ENCODE data around the gene KRT27. TPM values are rescaled to one million over a fixed set of nuclear protein-coding genes. Genes with fewer than 3 reads are reported as not detected.
A peak's percentile ranks its signal among the peaks of the same experiment; 100 is the strongest.

KRT27 gene
- total RNA-seq, 1 donor from 2014 or later = not detected

DNA sequence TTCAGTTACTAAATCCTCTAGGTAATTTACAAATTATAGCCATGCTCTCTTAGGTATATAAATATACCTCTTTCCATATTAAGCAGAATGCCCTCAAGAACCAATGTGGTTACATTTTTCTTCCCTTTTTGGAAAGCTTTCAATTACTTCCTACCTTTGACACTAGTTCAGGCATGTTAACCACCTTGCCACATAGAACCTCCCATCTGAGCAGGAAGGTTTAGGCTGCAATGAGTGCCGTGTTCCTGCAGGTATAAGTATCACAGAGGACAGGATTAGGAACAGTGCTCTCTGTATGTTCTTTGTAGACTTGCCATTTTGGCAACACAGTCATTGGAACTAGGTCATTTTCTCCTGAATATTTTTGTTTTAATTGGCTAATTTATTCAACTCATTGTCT lies 47.3 kb downstream of the KRT27 start:
- DNase-seq (ENCODE audit: low read depth) = no peak
- no peak overlapping the region for H3K4me3 ChIP-seq (ENCODE audit: low read depth, low read length)
- TF ChIP-seq, protein P1, sequence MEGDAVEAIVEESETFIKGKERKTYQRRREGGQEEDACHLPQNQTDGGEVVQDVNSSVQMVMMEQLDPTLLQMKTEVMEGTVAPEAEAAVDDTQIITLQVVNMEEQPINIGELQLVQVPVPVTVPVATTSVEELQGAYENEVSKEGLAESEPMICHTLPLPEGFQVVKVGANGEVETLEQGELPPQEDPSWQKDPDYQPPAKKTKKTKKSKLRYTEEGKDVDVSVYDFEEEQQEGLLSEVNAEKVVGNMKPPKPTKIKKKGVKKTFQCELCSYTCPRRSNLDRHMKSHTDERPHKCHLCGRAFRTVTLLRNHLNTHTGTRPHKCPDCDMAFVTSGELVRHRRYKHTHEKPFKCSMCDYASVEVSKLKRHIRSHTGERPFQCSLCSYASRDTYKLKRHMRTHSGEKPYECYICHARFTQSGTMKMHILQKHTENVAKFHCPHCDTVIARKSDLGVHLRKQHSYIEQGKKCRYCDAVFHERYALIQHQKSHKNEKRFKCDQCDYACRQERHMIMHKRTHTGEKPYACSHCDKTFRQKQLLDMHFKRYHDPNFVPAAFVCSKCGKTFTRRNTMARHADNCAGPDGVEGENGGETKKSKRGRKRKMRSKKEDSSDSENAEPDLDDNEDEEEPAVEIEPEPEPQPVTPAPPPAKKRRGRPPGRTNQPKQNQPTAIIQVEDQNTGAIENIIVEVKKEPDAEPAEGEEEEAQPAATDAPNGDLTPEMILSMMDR (conservative IDR thresholded peaks at IDR 0.05; ENCODE audit: low read depth, low read length) = no peak

DNA sequence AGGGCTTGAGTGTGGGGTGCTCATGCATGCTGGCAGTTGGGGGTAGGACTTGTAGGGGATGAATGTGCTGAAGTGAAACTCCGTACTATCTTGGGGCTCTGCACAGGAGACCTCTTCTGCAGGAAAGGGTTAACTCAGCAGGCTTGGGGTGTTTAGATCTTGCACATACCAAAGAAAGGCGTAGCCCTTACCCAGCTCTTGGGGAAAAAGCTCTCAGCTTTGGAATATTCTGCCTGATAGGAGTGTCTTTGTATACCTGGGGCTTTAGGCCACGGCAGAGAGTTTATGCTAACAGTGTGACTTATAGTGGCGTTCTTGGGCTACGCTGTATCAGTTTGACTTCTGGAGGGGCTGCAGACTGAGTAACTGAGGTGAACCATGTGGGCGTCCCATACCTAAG lies 48.3 kb downstream of the KRT27 start:
- TF ChIP-seq, protein P1 (conservative IDR thresholded peaks at IDR 0.05; ENCODE audit: low read depth, low read length) = no peak
- H3K4me3 ChIP-seq (ENCODE audit: low read depth, low read length) = no peak overlapping the region

DNA sequence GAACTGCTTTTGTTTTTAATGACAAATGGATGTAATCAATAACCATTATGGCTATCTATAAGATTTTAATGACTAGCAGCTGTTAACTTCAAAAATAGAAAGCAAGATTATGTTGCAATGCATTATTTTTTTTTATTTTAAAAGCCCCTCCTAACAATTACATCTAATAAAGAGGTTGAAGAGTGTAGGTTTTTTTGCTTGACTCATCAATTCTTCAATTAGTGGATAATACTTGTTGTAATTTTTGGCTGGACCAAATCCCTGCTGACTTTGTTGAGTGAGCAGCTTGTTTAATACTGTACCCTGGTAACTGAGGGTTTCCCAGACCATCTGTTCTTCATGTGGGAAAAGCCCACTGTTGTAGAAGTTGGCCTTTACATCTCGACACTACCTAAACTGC lies 51.4 kb downstream of the KRT27 start:
- no peak for DNase-seq (ENCODE audit: low read depth)

More for the DNA sequence above, 48.3 kb downstream of the KRT27 start:
- DNase-seq (ENCODE audit: low read depth) = no peak

DNA sequence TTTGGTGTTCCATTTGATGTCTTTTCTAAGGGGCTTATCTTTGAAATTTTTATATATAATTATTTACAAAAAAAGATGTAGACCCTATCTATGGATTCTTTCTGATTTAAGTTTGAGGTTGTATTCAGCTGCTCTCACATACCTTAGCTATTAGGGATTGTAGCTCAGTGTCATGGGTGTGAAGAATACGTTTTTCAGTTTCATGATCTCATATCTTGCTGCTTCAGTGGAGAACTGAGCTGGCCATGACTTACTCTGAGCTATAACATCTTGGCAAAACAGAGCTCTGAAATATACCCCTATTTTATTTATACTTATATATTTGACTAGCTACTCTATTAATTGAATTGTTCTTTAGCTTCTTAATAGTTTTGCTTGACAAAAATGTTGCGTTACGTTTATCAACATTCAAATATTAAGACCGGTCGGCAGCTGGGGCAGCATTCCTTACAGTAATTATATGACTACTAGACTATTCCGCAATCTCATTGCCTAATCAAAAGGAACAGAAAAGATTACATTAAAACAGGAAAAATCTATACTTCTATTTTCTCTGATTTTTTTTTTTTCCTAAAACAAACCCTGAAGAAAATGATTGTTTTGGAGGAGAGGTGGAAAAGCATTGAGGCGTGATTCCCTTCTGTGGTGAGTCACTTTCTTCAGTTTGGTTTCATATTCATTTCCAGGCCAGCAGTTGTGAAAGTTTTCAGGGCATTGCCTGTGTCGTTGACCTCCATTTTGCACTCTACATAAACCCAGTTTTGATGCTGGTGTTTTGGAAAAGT lies 54.7 kb downstream of the KRT27 start:
- peak; percentile 78 for DNase-seq (ENCODE audit: low read depth)
- TF ChIP-seq, protein P1 (conservative IDR thresholded peaks at IDR 0.05; ENCODE audit: low read depth, low read length) = no peak
- no peak overlapping the region for H3K4me3 ChIP-seq (ENCODE audit: low read depth, low read length)

More for the DNA sequence above, 51.4 kb downstream of the KRT27 start:
- H3K4me3 ChIP-seq (ENCODE audit: low read depth, low read length) = no peak overlapping the region
- TF ChIP-seq, protein P1 (conservative IDR thresholded peaks at IDR 0.05; ENCODE audit: low read depth, low read length) = no peak

DNA sequence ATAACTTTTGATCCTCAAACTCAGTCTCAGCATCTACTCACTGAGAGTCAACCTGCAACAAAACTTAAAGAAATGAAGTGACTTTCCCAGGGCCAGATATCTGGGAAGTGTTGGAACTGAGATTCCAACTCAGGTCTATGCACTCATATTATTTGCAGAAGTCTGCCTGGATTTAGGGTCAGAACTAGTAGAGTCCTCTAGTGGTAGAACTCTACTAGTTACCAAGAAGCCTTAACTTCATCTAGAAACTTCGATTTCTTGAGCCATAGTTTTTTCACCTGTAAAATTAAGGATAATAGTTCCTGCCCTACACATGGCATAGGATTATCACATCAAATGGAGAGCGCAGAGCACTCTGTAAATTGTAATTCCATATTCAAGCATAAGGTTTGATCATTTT lies 55.4 kb downstream of the KRT27 start:
- TF ChIP-seq, protein P1 (conservative IDR thresholded peaks at IDR 0.05; ENCODE audit: low read depth, low read length) = peak; percentile 59
- no peak overlapping the region for H3K4me3 ChIP-seq (ENCODE audit: low read depth, low read length)
- no peak for DNase-seq (ENCODE audit: low read depth)

Other genes starting within 250 kb of the KRT27 start
- not detected in 2 replicates for gene CCR7, start 217.1 kb downstream of the KRT27 start, total RNA-seq
- gene SMARCE1, start 134.7 kb downstream of the KRT27 start, total RNA-seq = 118 and 123 TPM in 2 replicates
- gene KRT222, start 117.4 kb downstream of the KRT27 start, total RNA-seq = not detected in 2 replicates
- not detected in 2 replicates for gene KRT24, start 78.8 kb downstream of the KRT27 start, total RNA-seq
- gene KRT25, start 27.2 kb downstream of the KRT27 start, total RNA-seq = 0.17 TPM in 1 of 2 replicates, not detected in the other
- gene KRT26, start 10.3 kb downstream of the KRT27 start, total RNA-seq = not detected in 2 replicates
- not detected in 2 replicates for gene KRT28, start 17.4 kb upstream of the KRT27 start, total RNA-seq
- gene KRT10, start 40.1 kb upstream of the KRT27 start, total RNA-seq = 10.8 and 22.6 TPM in 2 replicates
- not detected in 2 replicates for gene KRT12, start 84.7 kb upstream of the KRT27 start, total RNA-seq
- not detected in 2 replicates for gene KRT20, start 102.7 kb upstream of the KRT27 start, total RNA-seq
- 13.4 and 17.1 TPM in 2 replicates for gene KRT23, start 155.1 kb upstream of the KRT27 start, total RNA-seq
- not detected in 2 replicates for gene KRT39, start 184.4 kb upstream of the KRT27 start, total RNA-seq
- not detected in 2 replicates for gene KRT40, start 201.8 kb upstream of the KRT27 start, total RNA-seq
- not detected in 2 replicates for gene KRTAP3-3, start 211.6 kb upstream of the KRT27 start, total RNA-seq
- gene KRTAP3-2, start 217.4 kb upstream of the KRT27 start, total RNA-seq = not detected in 2 replicates
- gene KRTAP3-1, start 226.6 kb upstream of the KRT27 start, total RNA-seq = not detected in 2 replicates
- gene KRTAP1-5, start 244.7 kb upstream of the KRT27 start, total RNA-seq = not detected in 2 replicates
- gene KRTAP1-4, start 247.6 kb upstream of the KRT27 start, total RNA-seq = not detected in 2 replicates

Data from epithelial cell of proximal tubule (primary cell).